AG04450 (cell line): ENCODE data around the gene TKTL1. TPM values are rescaled to one million over a fixed set of nuclear protein-coding genes. Genes with fewer than 3 reads are reported as not detected.

ENCODE experiments used
- CTCF ChIA-PET: fragments of 300-600, 350-600 bp; formaldehyde crosslinking; extraction: SDS; loops from one replicate; lab custom pipeline; 2022; ENCODE audit warnings: antibody characterized with exemption, inconsistent platforms; lab: Charles Lee
- POLR2A ChIA-PET: fragments of 350-600 bp; formaldehyde crosslinking; extraction: SDS; loops from one replicate; lab custom pipeline; 2021; ENCODE audit warnings: antibody characterized with exemption, inconsistent platforms; lab: Yijun Ruan, JAX
- DNase-seq: peaks from one replicate; pipeline ENCODE4 v3.0.0-alpha.2; 2011; ENCODE audit warnings: low read depth, low spot score
- H3K27ac ChIP-seq: one replicate; pipeline ENCODE4 v1.5.1; 2012; ENCODE audit warnings: low read depth, low read length, control low read depth
- H3K27me3 ChIP-seq: one replicate; pipeline ENCODE4 v1.6.0; 2012; ENCODE audit warnings: low read length; ENCODE audit not compliant: control insufficient read depth, insufficient read depth
- H3K4me3 ChIP-seq: 2 replicates; pipeline ENCODE4 v1.5.1; 2011; ENCODE audit warnings: mild to moderate bottlenecking, low read depth, low read length, control low read depth
- H3K9me3 ChIP-seq: 2 replicates; pipeline ENCODE4 v1.5.1; 2012; ENCODE audit warnings: low read length; ENCODE audit not compliant: control insufficient read depth, insufficient read depth
- CTCF ChIP-seq: IDR thresholded peaks from 2 replicates; pipeline ENCODE4 v1.5.1; 2011; ENCODE audit warnings: low read depth, low read length, control low read depth, inconsistent platforms
- polyA plus RNA-seq: library from polyadenylated mRNA; depleted of rRNA; stranded (reverse); fragments of >200 nt; gene quantifications from 2 replicates; pipeline ENCODE4 v1.2.3, GENCODE V29; 2011

TKTL1 gene
- polyA plus RNA-seq, 1 experiment: not detected

GRCh38 chrX:154323537-154323936 is 27.9 kb downstream of the TKTL1 start:
- no peak for TF ChIP-seq CTCF
- H3K27ac ChIP-seq: no peak overlapping the region
- H3K9me3 ChIP-seq: no peaks in the 10 kb centered on the region
- ChIA-PET POLR2A (no interaction called here), CTCF (interaction anchor here (1.5 kb wide), 1 partner anchor 15 kb away, joined by 3 read pairs; no protein-coding TSS in a partner anchor)
- peaks cover 37% of the 10 kb centered on the region for H3K27me3 ChIP-seq
- DNase-seq: no peak
- no peak overlapping the region for H3K4me3 ChIP-seq

- ChIA-PET POLR2A (no interaction called here), CTCF (no interaction called here)
- Histone ChIP-seq H3K27ac (no peak overlapping the region), H3K4me3 (no peak overlapping the region), H3K9me3 (no peaks in the 10 kb centered on the region), H3K27me3 (peaks cover 42% of the 10 kb centered on the region)
- DNase-seq: no peak
- TF ChIP-seq CTCF: no peak
Measured at GRCh38 chrX:154325541-154325940, 29.9 kb downstream of the TKTL1 start.

- H3K27ac ChIP-seq: no peak overlapping the region
- ChIA-PET CTCF (interaction anchor here (1.3 kb wide), 1 partner anchor 9 kb away, joined by 4 read pairs; no protein-coding TSS in a partner anchor), POLR2A (interaction anchor here (0.6 kb wide), 1 partner anchor 234 kb away, joined by 3 read pairs; no protein-coding TSS in a partner anchor)
- no peak for DNase-seq
- peaks cover 38% of the 10 kb centered on the region for H3K27me3 ChIP-seq
- TF ChIP-seq CTCF: no peak
- no peaks in the 10 kb centered on the region for H3K9me3 ChIP-seq
- H3K4me3 ChIP-seq: no peak overlapping the region
Measured at GRCh38 chrX:154327038-154327820, 31.6 kb downstream of the TKTL1 start.

- TF ChIP-seq CTCF: no peak
- Histone ChIP-seq H3K27ac (no peak overlapping the region), H3K27me3 (peaks cover 32% of the 10 kb centered on the region), H3K4me3 (no peak overlapping the region), H3K9me3 (no peaks in the 10 kb centered on the region)
- ChIA-PET CTCF (no interaction called here), POLR2A (no interaction called here)
- DNase-seq: no peak
Measured at GRCh38 chrX:154328646-154329045, 33.1 kb downstream of the TKTL1 start.

GRCh38 chrX:154329294-154329693 is 33.7 kb downstream of the TKTL1 start:
- ChIA-PET CTCF (no interaction called here), POLR2A (no interaction called here)
- TF ChIP-seq CTCF: no peak
- peaks cover 27% of the 10 kb centered on the region for H3K27me3 ChIP-seq
- DNase-seq: no peak
- H3K27ac ChIP-seq: no peak overlapping the region
- no peaks in the 10 kb centered on the region for H3K9me3 ChIP-seq
- no peak overlapping the region for H3K4me3 ChIP-seq
